Transverse colon (tissue), 4 donors: ENCODE measurements around the gene PTGIS.

ENCODE experiments used
- EP300 ChIP-seq: sonication (generic); formaldehyde crosslinking; IDR thresholded peaks from one replicate; pipeline ENCODE4 v1.6.1; 2017; ENCODE audit warnings: antibody characterized with exemption, low read depth
- POLR2A ChIP-seq: fragments of 450-650 bp; IDR thresholded peaks from one replicate; pipeline ENCODE4 v1.6.1; 2016; ENCODE audit warnings: antibody characterized with exemption, mild to moderate bottlenecking, moderate library complexity
- POLR2AphosphoS5 ChIP-seq, 3 donors: sonication (generic); formaldehyde crosslinking; IDR thresholded peaks; one replicate each; pipeline ENCODE4 v1.6.1; 2016; ENCODE audit warnings: antibody characterized with exemption in 3 of 3
- TF ChIP-seq, protein P1 (sequence below), 5 experiments: fragments of 200-600 bp in 3 of 5; fragments of 450-650 bp in 2 of 5; sonication (generic) in 3 of 5; IDR thresholded peaks; 1 replicate in 2 of 5; 2 replicates in 3 of 5; pipeline ENCODE4 v1.5.1; 2016 to 2017; ENCODE audit warnings: antibody characterized with exemption in 5 of 5, inconsistent platforms in 3 of 5, mild to moderate bottlenecking in 2 of 5, moderate library complexity in 1 of 5

- TF ChIP-seq POLR2A, result no peak
- TF ChIP-seq EP300, result no peak
- TF ChIP-seq, protein P1, sequence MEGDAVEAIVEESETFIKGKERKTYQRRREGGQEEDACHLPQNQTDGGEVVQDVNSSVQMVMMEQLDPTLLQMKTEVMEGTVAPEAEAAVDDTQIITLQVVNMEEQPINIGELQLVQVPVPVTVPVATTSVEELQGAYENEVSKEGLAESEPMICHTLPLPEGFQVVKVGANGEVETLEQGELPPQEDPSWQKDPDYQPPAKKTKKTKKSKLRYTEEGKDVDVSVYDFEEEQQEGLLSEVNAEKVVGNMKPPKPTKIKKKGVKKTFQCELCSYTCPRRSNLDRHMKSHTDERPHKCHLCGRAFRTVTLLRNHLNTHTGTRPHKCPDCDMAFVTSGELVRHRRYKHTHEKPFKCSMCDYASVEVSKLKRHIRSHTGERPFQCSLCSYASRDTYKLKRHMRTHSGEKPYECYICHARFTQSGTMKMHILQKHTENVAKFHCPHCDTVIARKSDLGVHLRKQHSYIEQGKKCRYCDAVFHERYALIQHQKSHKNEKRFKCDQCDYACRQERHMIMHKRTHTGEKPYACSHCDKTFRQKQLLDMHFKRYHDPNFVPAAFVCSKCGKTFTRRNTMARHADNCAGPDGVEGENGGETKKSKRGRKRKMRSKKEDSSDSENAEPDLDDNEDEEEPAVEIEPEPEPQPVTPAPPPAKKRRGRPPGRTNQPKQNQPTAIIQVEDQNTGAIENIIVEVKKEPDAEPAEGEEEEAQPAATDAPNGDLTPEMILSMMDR (IDR thresholded peaks at IDR 0.05), result no peak
- TF ChIP-seq POLR2AphosphoS5 (IDR thresholded peaks at IDR 0.05), result no peak
Observed at GRCh38 chr20:49599746-49600113, 31.8 kb upstream of the PTGIS start.
